SHP77 treated with DMSO at 0.1 percent for 48 hours (cell line): ENCODE data around the gene SERINC2.
A peak's percentile ranks its signal among the peaks of the same experiment; 100 is the strongest.
"Not testable (repeated sequence)": the region's sequence is repeated elsewhere in the genome, so short reads cannot be mapped to it uniquely, and the experiment has no call there.

Source experiments
- DNase-seq: peaks from one replicate; lab custom pipeline; 2025; lab: John Stamatoyannopoulos, UW

The SERINC2 gene

GRCh38 chr1:31414980-31415370, 2.0 kb downstream of the SERINC2 start:
- DNase-seq = no peak

DNA sequence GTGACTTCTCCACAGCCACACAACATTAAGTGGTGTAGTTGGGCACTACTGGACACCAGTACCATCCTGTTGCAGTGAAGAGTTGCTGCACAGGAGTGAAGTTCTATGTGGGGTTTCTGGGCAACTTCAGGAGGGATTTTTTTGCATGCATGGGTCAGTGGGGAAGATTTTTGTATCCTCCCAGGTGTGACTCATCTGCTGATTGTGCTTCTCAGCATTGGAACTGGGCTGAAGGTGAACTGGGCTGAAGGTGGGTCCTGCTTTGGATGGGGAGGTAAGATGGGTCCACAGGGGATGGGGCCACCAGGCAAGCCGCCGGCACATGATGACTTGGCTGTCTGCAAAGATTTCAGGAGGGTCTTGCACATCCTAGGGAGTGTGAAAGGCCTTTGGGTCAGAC, 2.6 kb downstream of the SERINC2 start:
- DNase-seq = no peak

- no peak for DNase-seq
Observed at GRCh38 chr1:31416101-31416736, 3.2 kb downstream of the SERINC2 start.

DNA sequence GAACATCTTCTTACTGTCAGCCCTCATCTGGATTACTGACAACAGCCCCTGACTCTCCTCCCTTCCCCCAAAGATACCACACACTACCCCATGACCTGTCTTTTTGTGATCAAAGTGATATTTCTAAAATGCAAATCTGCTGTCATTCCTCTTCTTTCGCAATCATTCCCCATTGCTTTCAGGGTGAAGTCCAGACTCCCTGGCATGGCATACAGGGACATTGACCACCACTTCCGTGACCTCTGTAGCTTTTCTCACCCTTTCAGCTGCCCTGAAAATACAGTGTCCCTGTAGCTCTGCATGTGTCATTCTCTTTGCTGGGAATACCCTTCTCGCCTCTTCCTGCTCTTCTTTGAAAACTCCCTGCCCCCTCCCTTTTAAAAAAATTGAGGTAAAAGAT, 4.1 kb downstream of the SERINC2 start:
- DNase-seq = no peak

GRCh38 chr1:31418626-31419323, 5.8 kb downstream of the SERINC2 start:
- no peak for DNase-seq

DNA sequence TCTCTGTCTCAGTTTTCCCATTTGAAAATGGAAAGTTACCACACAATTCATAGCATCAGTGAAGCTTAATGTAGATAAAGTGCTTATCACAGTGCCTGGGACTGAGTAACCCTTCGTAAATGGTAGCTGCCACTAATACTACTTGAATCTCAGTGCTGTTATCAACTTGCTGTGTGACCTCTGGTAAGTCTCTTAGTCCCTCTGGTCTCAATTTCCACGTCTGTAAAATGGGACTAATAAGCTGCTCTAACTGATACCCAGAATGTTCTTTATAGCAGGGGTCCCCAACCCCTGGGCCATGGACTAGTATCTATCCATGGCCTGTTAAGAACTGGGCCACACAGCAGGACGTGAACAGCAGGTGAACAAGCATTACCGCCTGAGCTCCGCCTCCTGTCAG, 7.7 kb downstream of the SERINC2 start:
- DNase-seq = no peak

- DNase-seq = peak; percentile 11
Observed at GRCh38 chr1:31421371-31422040, 8.5 kb downstream of the SERINC2 start.

DNA sequence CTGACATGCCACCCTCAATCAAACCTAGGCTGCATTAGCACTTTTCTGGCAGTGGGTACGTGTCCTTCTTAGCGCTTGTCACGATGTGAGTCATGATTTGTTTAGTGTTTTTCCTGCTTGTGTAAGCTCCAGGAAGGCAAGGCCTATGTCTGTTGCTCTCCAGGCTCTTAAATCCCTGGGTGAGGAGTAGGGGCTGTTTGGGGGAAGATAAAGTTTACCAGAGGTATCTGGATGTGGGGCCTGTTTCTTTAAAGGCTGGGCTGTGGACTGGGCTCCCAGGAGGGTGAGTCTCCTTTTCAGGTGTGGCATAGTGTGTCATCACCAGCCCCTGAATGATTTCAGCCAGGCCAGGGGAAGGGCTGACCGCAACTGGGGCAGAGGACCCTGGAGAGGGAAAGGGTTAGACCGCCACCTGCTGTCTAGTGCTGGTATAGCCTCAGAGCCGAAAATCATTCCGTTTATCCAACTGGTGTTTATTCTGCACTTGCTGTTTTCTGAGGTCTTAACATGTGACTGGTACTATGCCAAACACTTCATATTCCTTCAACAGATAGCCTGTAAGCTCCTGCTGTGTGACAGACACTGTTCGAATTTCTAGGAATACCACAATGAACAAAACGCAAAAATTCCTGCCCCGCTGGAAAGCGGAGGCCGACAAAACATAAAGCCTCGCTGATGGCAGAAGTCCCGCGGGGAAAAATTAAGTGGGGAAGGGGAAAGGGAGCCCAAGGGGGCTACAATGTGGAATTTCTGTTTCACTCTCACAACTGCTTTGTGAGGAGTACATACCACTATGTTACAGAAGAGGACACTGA, 9.7 kb downstream of the SERINC2 start:
- DNase-seq = peak; percentile 54

DNA sequence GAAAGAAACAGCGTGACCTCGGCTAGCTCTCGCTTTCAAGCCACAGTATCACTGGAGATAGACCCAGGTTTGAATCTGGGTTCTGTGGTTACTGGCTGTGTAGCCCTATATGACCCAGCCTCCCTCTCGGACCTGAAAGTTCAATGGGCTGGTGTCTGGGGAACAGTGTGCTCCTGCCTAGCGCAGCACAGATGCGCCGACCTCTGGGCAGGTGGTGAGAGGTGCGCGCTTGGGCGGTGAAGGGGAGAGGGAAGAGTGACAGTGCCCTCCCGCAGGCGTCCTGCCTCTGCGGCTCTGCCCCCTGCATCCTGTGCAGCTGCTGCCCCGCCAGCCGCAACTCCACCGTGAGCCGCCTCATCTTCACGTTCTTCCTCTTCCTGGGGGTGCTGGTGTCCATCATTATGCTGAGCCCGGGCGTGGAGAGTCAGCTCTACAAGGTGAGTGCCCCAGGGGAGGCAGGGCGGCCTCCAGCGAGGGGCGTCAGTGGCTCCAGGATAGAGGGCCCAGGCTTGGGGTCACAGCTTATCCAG, 10.5 kb downstream of the SERINC2 start:
- peak; percentile 11 for DNase-seq

- no peak for DNase-seq
Observed at GRCh38 chr1:31424568-31424967, 11.6 kb downstream of the SERINC2 start.

DNA sequence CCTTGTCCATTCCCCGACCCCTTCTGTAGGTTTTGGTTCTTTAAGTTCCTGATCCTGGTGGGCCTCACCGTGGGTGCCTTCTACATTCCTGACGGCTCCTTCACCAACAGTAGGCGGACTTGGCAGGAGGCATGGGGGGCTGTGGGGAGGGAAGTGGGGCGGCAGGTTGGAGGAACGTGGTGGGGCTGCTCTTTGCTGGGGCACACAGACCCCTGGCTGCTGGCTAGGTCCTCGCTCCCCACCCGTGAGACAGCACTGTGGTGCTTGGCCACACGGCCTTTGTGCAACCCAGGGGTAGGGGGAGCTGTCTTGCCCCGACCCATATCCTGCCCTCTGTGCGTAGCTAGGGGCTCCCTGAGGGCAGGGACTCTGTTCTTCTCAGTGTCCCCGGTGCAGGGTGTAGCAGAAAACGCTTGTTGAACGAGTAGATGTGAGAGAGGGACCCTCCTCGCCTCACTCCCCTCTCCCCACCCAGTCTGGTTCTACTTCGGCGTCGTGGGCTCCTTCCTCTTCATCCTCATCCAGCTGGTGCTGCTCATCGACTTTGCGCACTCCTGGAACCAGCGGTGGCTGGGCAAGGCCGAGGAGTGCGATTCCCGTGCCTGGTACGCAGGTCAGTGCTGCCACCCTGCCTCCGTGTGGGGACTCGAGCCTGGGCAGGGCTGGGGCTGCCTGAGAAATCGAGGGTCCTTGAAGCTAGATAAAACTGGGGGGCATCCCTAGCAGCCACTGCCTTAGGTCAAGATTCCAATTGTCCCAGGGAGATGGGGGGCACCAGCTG, 12.5 kb downstream of the SERINC2 start:
- DNase-seq = no peak

DNA sequence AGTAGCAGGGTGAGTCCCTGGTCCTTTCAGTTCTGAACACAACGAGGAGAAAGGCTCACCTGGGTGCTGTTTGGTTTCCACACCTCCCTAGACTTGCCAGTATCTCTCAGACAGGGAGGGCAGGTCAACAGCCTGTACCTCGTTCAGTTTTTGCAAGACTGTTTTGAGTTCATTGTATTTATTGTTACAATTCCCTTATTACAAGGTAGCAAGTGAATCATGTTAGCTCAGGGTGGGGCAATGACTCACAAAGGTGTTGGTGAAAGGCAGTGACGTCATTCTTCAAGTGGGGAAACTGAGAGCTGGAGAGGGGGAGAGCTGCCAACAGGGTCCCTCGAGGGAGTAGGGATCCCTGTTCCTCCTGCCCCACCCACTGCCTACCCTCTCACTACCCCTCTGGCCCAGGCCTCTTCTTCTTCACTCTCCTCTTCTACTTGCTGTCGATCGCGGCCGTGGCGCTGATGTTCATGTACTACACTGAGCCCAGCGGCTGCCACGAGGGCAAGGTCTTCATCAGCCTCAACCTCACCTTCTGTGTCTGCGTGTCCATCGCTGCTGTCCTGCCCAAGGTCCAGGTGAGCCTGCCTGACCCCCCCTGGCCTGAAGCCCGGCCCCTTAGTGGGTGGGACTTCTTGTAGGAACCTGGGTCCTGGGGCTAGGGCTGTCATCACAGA, 13.4 kb downstream of the SERINC2 start:
- DNase-seq = no peak

- DNase-seq = no peak
Observed at GRCh38 chr1:31427322-31427721, 14.3 kb downstream of the SERINC2 start.

DNA sequence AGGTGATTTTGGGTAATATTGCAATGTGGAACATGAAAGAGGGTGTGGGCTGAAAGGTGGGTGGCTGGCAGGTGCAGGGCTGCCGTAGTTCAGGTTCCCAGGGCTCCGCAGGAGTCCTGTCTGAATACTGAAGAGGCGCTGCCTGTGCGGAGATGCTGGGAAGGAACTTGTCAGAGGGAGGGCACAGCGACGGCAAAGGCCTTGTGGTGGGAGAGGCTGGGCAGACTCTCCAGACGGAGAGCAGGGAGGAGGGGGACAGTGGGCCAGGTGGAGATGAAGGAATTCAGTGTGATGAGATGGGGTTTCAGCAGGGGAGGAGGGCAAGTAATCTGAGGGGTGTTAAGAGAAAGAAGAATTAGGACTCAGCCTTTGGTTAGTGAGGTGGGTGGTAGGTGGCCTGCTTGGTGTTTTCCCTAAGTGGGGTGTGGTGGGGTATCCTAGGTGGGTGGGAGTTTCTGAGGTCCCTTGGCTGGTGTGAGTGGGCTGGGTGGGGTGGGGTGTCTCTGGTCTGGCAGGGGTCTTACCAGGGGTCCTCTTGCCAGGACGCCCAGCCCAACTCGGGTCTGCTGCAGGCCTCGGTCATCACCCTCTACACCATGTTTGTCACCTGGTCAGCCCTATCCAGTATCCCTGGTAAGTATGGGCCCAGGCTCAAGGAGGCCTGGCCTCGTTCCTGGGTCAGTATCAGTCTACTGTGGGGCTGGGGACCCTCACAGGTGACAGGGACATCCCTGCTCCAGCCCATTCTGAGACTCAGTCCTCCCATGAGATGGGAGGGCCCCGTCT, 15.6 kb downstream of the SERINC2 start:
- DNase-seq = no peak

GRCh38 chr1:31429583-31429982, 16.6 kb downstream of the SERINC2 start:
- DNase-seq = no peak

- DNase-seq = not testable (repeated sequence)
Observed at GRCh38 chr1:31431351-31432257, 18.6 kb downstream of the SERINC2 start.

GRCh38 chr1:31432592-31433395, 19.8 kb downstream of the SERINC2 start:
- DNase-seq = peak; percentile 60

GRCh38 chr1:31433396-31433930, 20.4 kb downstream of the SERINC2 start:
- DNase-seq = no peak
